ENCODE data around the gene DCDC2B.

Gene DCDC2B

DNA sequence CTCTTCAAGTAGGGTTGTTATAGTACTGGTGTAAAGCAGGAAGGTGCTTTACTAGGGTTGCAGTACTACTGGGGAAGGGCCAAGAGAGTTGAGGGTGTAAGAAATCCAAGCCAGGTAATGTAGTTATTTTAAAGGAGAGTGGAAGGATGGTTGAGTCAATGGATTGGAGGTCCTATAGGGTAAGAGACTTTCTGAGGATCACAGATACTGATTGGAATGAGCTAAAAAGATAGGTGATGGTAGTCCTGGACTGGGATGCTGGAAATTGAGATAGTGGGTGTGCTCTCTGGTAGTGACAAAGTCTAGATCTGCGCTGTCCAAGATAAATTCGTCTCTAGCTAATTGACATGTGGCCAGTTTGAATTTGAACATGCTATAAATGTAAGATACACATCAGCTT is 22.4 kb upstream of the DCDC2B start:
- H3K27ac ChIP-seq: no peak overlapping the region
- TF ChIP-seq ZFX (IDR thresholded peaks at IDR 0.05): no peak
- TF ChIP-seq, protein P1, sequence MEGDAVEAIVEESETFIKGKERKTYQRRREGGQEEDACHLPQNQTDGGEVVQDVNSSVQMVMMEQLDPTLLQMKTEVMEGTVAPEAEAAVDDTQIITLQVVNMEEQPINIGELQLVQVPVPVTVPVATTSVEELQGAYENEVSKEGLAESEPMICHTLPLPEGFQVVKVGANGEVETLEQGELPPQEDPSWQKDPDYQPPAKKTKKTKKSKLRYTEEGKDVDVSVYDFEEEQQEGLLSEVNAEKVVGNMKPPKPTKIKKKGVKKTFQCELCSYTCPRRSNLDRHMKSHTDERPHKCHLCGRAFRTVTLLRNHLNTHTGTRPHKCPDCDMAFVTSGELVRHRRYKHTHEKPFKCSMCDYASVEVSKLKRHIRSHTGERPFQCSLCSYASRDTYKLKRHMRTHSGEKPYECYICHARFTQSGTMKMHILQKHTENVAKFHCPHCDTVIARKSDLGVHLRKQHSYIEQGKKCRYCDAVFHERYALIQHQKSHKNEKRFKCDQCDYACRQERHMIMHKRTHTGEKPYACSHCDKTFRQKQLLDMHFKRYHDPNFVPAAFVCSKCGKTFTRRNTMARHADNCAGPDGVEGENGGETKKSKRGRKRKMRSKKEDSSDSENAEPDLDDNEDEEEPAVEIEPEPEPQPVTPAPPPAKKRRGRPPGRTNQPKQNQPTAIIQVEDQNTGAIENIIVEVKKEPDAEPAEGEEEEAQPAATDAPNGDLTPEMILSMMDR (conservative IDR thresholded peaks at IDR 0.05): no peak

DNA sequence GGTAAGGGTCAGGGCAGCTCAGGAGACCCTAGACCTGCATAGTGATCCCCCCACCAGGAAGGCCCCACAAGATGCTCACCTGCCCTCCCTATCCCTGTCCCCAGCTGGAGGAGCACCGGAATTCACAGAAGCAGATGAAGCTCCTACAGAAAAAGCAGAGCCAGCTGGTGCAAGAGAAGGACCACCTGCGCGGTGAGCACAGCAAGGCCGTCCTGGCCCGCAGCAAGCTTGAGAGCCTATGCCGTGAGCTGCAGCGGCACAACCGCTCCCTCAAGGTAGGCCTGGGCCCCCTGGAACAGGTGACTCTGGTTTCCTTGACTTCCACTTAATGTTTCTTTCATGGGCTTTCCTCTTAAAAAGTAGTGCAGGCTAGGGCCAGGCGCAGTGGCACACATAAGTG is 21.0 kb upstream of the DCDC2B start:
- no peak overlapping the region for H3K27ac ChIP-seq
- TF ChIP-seq, protein P1 (conservative IDR thresholded peaks at IDR 0.05): no peak
- no peak for TF ChIP-seq ZFX (IDR thresholded peaks at IDR 0.05)

DNA sequence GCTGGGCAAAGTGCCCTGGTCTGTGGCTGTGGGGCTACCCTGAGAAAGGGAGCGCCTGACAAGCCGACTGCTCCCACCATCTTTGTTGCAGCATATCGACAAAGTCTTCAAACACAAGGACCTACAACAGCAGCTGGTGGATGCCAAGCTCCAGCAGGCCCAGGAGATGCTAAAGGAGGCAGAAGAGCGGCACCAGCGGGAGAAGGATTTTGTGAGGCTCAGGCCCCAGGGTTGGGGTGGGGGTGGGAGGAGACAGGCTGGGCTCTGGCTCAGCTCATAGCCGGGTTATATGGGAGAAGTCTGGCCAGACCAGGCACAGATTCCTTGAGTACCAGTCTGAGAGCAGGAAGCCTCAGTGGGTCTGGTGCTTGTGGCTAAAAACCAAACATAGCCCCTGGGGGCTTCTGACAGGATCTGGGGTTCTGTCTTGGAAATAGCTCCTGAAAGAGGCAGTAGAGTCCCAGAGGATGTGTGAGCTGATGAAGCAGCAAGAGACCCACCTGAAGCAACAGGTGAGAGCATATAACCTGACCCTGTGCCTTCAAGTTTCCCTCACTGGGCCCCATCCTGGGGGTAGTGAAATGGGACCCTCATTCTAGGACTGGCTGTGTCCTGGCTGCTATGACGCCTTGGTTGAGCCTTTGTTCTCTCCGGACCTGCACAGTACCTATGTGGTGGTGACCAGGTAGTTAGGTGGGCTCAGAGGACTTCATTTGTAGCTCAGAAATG is 16.5 kb upstream of the DCDC2B start:
- no peak overlapping the region for H3K27ac ChIP-seq
- TF ChIP-seq, protein P1 (conservative IDR thresholded peaks at IDR 0.05): no peak
- TF ChIP-seq ZFX (IDR thresholded peaks at IDR 0.05): no peak

DNA sequence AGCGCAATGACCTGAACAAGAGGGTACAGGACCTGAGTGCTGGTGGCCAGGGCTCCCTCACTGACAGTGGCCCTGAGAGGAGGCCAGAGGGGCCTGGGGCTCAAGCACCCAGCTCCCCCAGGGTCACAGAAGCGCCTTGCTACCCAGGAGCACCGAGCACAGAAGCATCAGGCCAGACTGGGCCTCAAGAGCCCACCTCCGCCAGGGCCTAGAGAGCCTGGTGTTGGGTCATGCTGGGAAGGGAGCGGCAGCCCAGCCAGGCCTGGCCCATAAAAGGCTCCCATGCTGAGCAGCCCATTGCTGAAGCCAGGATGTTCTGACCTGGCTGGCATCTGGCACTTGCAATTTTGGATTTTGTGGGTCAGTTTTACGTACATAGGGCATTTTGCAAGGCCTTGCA is 13.9 kb upstream of the DCDC2B start:
- no peak overlapping the region for H3K27ac ChIP-seq
- TF ChIP-seq, protein P1 (conservative IDR thresholded peaks at IDR 0.05): no peak
- TF ChIP-seq ZFX (IDR thresholded peaks at IDR 0.05): no peak

DNA sequence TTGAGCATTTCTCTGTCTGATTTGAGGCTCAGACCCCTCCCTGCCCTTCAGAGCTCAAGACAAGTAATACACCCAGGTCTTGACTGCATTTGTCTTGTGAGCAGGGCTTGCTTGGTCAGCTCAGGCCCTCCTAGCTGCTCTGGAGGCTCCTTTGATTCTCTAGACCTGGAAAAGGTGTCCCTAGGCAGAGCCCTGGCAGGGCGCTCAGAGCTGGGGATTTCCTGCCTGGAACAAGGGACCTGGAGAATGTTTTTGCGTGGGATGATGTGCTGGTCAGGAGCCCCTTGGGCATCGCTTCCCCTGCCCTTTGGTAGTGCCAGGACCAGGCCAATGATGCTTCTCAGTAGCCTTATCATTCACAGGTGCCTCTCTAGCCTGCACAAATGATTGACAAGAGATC is 13.4 kb upstream of the DCDC2B start:
- no peak overlapping the region for H3K27ac ChIP-seq
- no peak for TF ChIP-seq ZFX (IDR thresholded peaks at IDR 0.05)
- TF ChIP-seq, protein P1 (conservative IDR thresholded peaks at IDR 0.05): no peak

DNA sequence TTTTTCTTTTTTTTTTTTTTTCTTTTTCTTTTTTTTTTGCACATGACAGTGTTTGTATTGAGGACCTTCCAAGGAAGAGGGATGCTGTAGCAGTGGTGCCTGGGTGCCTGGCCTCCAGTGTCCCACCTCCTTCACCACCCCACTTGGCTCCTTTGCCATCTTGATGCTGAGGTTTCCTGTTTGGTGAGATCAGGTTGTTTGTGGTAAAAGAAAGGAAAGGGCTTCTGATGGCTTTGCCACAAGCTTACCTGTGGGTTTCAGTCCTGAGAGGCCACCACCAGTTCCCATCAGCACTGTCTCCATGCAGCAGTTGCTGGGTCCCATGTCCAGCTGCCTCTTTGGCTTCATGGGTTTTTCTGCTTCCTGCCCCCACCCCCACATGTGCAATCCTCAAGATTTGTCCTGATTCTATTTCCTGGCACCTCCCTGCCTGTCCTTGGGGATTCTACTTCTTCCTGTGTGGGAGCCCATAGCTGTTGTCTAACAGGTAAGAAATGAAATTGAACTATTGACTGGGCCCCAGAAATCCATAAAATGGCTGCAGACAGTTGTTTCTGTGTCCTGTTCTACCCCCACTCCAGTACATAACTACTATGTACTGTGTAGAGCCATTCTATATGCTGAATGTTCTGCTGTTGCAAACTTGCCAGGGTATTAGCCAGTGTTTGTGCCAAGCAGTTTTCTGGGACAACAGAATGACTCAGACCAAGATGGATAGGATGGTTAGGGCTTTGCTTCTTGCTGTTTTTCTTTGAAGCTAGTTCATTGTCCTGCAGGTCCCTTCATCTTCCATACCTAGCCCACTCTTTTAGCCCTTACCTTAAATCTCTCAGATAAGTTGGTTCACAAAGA is 12.7 kb upstream of the DCDC2B start:
- no peak for TF ChIP-seq ZFX (IDR thresholded peaks at IDR 0.05)
- TF ChIP-seq, protein P1 (conservative IDR thresholded peaks at IDR 0.05): no peak

DNA sequence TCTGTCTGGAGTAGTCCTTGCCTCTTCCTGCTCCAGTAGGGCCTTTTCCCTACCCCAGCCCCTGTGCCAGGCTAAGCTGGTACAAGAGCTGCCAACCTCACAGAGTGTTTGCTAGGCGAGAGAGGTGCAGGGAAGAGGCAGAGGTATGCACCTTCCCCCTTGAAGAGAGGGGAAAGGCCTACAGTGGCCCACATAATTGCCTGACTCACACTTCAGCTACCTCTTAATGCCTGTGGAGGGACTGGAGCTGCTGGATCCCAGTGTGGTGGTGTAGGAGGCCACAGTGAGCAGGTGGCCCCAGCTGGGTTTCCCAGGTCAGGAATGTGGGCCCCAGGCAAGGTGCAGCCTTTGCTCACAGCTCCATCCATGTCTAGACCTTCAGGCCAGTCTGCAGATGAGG is 11.8 kb upstream of the DCDC2B start:
- TF ChIP-seq, protein P1 (conservative IDR thresholded peaks at IDR 0.05): no peak
- TF ChIP-seq ZFX (IDR thresholded peaks at IDR 0.05): no peak
- H3K27ac ChIP-seq: no peak overlapping the region

More for the DNA sequence above, 12.7 kb upstream of the DCDC2B start:
- H3K27ac ChIP-seq: no peak overlapping the region
